ENCODE data around the gene CRCP. TPM values are rescaled to one million over a fixed set of nuclear protein-coding genes. Genes with fewer than 3 reads are reported as not detected.
"Not testable (repeated sequence)": the region's sequence is repeated elsewhere in the genome, so short reads cannot be mapped to it uniquely, and the experiment has no call there.

CRCP gene
- total and polyA plus RNA-seq, 2 of the 13 experiments (the other 11 are each of a cell fraction or from before 2014, with no cell fraction given), result 22.7 to 31.0 TPM

- TF ChIP-seq BCL6 (CRISPR knock-in tag; IDR thresholded peaks at IDR 0.05) (peak; percentile 24; the same call in 1 of the 2 replicates), NR2F2 (IDR thresholded peaks at IDR 0.05; ENCODE audit: borderline replicate concordance, low read depth) (peak; percentile 73), PITX1 (CRISPR knock-in tag; IDR thresholded peaks at IDR 0.05) (peak; percentile 17; the same call in 1 of the 2 replicates), MED1 (CRISPR knock-in tag; IDR thresholded peaks at IDR 0.05) (peak; percentile 55), SOX6 (CRISPR knock-in tag; IDR thresholded peaks at IDR 0.05) (peak; percentile 78), TARDBP (CRISPR knock-in tag; IDR thresholded peaks at IDR 0.05) (0 out of 2 replicates have a peak, but pooled peaks have one; percentile 28), SP5 (CRISPR knock-in tag; IDR thresholded peaks at IDR 0.05; ENCODE audit: borderline replicate concordance, low read depth) (0 out of 2 replicates have a peak, but pooled peaks have one; percentile 24), ETV5 (CRISPR knock-in tag; IDR thresholded peaks at IDR 0.05; ENCODE audit: borderline replicate concordance) (peak; percentile 92; the same call in 1 of the 2 replicates), GATAD2A (CRISPR knock-in tag; IDR thresholded peaks at IDR 0.05) (peak; percentile 82), EP300 (IDR thresholded peaks at IDR 0.05; ENCODE audit: low read depth in 2 of 2, low read length in 2 of 2) (peak in 1 of 2 experiments; percentile 50; a peak in 2 of 4 replicates), EP300 (CRISPR knock-in tag; IDR thresholded peaks at IDR 0.05; ENCODE audit: borderline replicate concordance) (peak; percentile 52; the same call in 1 of the 2 replicates), ZNF292 (CRISPR knock-in tag; IDR thresholded peaks at IDR 0.05; ENCODE audit: borderline replicate concordance, low read depth) (peak; percentile 44; the same call in 1 of the 2 replicates), SOX5 (CRISPR knock-in tag; IDR thresholded peaks at IDR 0.05; ENCODE audit: borderline replicate concordance) (peak; percentile 70; the same call in 1 of the 2 replicates), FOXA3 (CRISPR knock-in tag; IDR thresholded peaks at IDR 0.05) (peak; percentile 77), RXRB (CRISPR knock-in tag; IDR thresholded peaks at IDR 0.05; ENCODE audit: borderline replicate concordance) (peak; percentile 79; the same call in 1 of the 2 replicates), MIXL1 (CRISPR knock-in tag; IDR thresholded peaks at IDR 0.05) (peak; percentile 56; the same call in 1 of the 2 replicates), HHEX (CRISPR knock-in tag; IDR thresholded peaks at IDR 0.05) (peak; percentile 65), TBX2 (CRISPR knock-in tag; IDR thresholded peaks at IDR 0.05; ENCODE audit: borderline replicate concordance) (peak; percentile 13; the same call in 1 of the 2 replicates)
- not testable (repeated sequence) for TF ChIP-seq SOX6 (IDR thresholded peaks at IDR 0.05)
- TF ChIP-seq, protein P1, sequence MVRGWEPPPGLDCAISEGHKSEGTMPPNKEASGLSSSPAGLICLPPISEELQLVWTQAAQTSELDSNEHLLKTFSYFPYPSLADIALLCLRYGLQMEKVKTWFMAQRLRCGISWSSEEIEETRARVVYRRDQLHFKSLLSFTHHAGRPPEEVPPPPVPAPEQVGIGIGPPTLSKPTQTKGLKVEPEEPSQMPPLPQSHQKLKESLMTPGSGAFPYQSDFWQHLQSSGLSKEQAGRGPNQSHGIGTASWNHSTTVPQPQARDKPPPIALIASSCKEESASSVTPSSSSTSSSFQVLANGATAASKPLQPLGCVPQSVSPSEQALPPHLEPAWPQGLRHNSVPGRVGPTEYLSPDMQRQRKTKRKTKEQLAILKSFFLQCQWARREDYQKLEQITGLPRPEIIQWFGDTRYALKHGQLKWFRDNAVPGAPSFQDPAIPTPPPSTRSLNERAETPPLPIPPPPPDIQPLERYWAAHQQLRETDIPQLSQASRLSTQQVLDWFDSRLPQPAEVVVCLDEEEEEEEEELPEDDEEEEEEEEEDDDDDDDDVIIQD (CRISPR knock-in tag; IDR thresholded peaks at IDR 0.05; ENCODE audit: low read depth), result peak; percentile 75
- TF ChIP-seq, protein P2, sequence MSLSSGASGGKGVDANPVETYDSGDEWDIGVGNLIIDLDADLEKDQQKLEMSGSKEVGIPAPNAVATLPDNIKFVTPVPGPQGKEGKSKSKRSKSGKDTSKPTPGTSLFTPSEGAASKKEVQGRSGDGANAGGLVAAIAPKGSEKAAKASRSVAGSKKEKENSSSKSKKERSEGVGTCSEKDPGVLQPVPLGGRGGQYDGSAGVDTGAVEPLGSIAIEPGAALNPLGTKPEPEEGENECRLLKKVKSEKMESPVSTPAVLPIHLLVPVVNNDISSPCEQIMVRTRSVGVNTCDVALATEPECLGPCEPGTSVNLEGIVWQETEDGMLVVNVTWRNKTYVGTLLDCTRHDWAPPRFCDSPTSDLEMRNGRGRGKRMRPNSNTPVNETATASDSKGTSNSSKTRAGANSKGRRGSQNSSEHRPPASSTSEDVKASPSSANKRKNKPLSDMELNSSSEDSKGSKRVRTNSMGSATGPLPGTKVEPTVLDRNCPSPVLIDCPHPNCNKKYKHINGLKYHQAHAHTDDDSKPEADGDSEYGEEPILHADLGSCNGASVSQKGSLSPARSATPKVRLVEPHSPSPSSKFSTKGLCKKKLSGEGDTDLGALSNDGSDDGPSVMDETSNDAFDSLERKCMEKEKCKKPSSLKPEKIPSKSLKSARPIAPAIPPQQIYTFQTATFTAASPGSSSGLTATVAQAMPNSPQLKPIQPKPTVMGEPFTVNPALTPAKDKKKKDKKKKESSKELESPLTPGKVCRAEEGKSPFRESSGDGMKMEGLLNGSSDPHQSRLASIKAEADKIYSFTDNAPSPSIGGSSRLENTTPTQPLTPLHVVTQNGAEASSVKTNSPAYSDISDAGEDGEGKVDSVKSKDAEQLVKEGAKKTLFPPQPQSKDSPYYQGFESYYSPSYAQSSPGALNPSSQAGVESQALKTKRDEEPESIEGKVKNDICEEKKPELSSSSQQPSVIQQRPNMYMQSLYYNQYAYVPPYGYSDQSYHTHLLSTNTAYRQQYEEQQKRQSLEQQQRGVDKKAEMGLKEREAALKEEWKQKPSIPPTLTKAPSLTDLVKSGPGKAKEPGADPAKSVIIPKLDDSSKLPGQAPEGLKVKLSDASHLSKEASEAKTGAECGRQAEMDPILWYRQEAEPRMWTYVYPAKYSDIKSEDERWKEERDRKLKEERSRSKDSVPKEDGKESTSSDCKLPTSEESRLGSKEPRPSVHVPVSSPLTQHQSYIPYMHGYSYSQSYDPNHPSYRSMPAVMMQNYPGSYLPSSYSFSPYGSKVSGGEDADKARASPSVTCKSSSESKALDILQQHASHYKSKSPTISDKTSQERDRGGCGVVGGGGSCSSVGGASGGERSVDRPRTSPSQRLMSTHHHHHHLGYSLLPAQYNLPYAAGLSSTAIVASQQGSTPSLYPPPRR (CRISPR knock-in tag; IDR thresholded peaks at IDR 0.05; ENCODE audit: borderline replicate concordance), result peak; percentile 59
These were observed 11.2 kb downstream of the CRCP start (continued) for GRCh38 chr7:66125781-66126352.

Measured in HepG2 (cell line).